GM23338 (cell line): ENCODE results near the gene HDAC10. TPM values are rescaled to one million over a fixed set of nuclear protein-coding genes. Genes with fewer than 3 reads are reported as not detected.
A peak's percentile ranks its signal among the peaks of the same experiment; 100 is the strongest.

Experiments used
- ATAC-seq: fragments of 200-7000 bp; cut with Tn5 transposase; 3 replicates; pipeline ENCODE4 v1.9.1; 2020
- DNase-seq: peaks from one replicate; pipeline ENCODE4 v3.0.0-alpha.2; 2015; ENCODE audit warnings: low spot score
- H2AFZ ChIP-seq: fragments of 200-600 bp; sonication (generic); 2 replicates; pipeline ENCODE4 v1.8.0; 2016; ENCODE audit warnings: antibody characterized with exemption, mild to moderate bottlenecking, moderate library complexity
- H3F3A ChIP-seq: fragments of 200-600 bp; sonication (generic); replicated peaks from 2 replicates; pipeline ENCODE4 v1.8.0; 2017; ENCODE audit warnings: antibody characterized with exemption, mixed run types, low read depth
- H3K27ac ChIP-seq: fragments of 200-600 bp; sonication (generic); 2 replicates; pipeline ENCODE4 v1.6.1; 2016; ENCODE audit warnings: low read depth
- H3K27me3 ChIP-seq: fragments of 200-600 bp; sonication (generic); 2 replicates; pipeline ENCODE4 v1.8.0; 2016; ENCODE audit warnings: mild to moderate bottlenecking, mixed run types, moderate library complexity; ENCODE audit not compliant: insufficient read depth
- H3K36me3 ChIP-seq: fragments of 200-600 bp; sonication (generic); 2 replicates; pipeline ENCODE4 v1.8.0; 2016; ENCODE audit warnings: mild to moderate bottlenecking; ENCODE audit not compliant: insufficient read depth
- H3K4me1 ChIP-seq: fragments of 200-600 bp; sonication (generic); 2 replicates; pipeline ENCODE4 v1.8.0; 2016; ENCODE audit warnings: mild to moderate bottlenecking, moderate library complexity; ENCODE audit not compliant: insufficient read depth
- H3K4me2 ChIP-seq: fragments of 200-600 bp; sonication (generic); 2 replicates; pipeline ENCODE4 v1.7.1; 2017; ENCODE audit warnings: mixed run types
- H3K4me3 ChIP-seq: fragments of 200-600 bp; sonication (generic); 2 replicates; pipeline ENCODE4 v1.6.1; 2016; ENCODE audit warnings: mixed run types
- H3K79me2 ChIP-seq: fragments of 200-600 bp; sonication (generic); replicated peaks from 2 replicates; pipeline ENCODE4 v1.8.0; 2017; ENCODE audit warnings: mild to moderate bottlenecking; ENCODE audit not compliant: insufficient read depth
- H3K9me2 ChIP-seq: fragments of 200-600 bp; sonication (generic); 2 replicates; pipeline ENCODE4 v1.8.0; 2017; ENCODE audit not compliant: insufficient read depth
- H4K20me1 ChIP-seq: fragments of 200-600 bp; sonication (generic); replicated peaks from 2 replicates; pipeline ENCODE4 v1.8.0; 2017; ENCODE audit warnings: mild to moderate bottlenecking; ENCODE audit not compliant: insufficient read depth
- H3K27ac Mint-ChIP-seq: 2 replicates; pipeline ENCODE4 v1.8.0; 2020; ENCODE audit warnings: inconsistent platforms, mild to moderate bottlenecking, moderate library complexity, mixed read lengths
- H3K27me3 Mint-ChIP-seq: 3 replicates; pipeline ENCODE4 v1.8.0; 2022; ENCODE audit warnings: low read depth, mild to moderate bottlenecking, moderate library complexity, mixed read lengths, inconsistent platforms; ENCODE audit not compliant: insufficient read depth, poor library complexity
- H3K36me3 Mint-ChIP-seq: 3 replicates; pipeline ENCODE4 v1.8.0; 2021; ENCODE audit warnings: low read depth, mild to moderate bottlenecking, inconsistent platforms, moderate library complexity, mixed read lengths
- H3K4me1 Mint-ChIP-seq: 3 replicates; pipeline ENCODE4 v1.8.0; 2020; ENCODE audit warnings: mild to moderate bottlenecking, inconsistent platforms, mixed read lengths
- H3K4me3 Mint-ChIP-seq: 3 replicates; pipeline ENCODE4 v1.8.0; 2021; ENCODE audit warnings: moderate library complexity, mild to moderate bottlenecking, inconsistent platforms, mixed read lengths
- H3K9me3 Mint-ChIP-seq: 3 replicates; pipeline ENCODE4 v1.8.0; 2020; ENCODE audit warnings: moderate library complexity, mild to moderate bottlenecking, inconsistent platforms, mixed read lengths
- CREB1 ChIP-seq: fragments of 250-450 bp; sonication (Bioruptor Pico); IDR thresholded peaks from 2 replicates; pipeline ENCODE4 v1.5.0; 2020; ENCODE audit warnings: low read depth, mild to moderate bottlenecking, moderate library complexity
- EZH2 ChIP-seq: fragments of 200-600 bp; sonication (generic); IDR thresholded peaks from one replicate; pipeline ENCODE4 v1.8.0; 2017; ENCODE audit warnings: antibody characterized with exemption, mild to moderate bottlenecking, low read depth; ENCODE audit not compliant: unreplicated experiment
- EZH2phosphoT487 ChIP-seq: fragments of 200-600 bp; sonication (generic); IDR thresholded peaks from one replicate; pipeline ENCODE4 v1.8.1; 2018; ENCODE audit warnings: antibody characterized with exemption; ENCODE audit not compliant: unreplicated experiment
- JUNB ChIP-seq: IDR thresholded peaks from one replicate; pipeline ENCODE4 v1.6.1; 2016; ENCODE audit warnings: antibody characterized with exemption; ENCODE audit not compliant: unreplicated experiment
- NANOG ChIP-seq: IDR thresholded peaks from 2 replicates; pipeline ENCODE4 v1.6.1; 2016; ENCODE audit warnings: antibody characterized with exemption, borderline replicate concordance
- POLR2AphosphoS5 ChIP-seq: IDR thresholded peaks from 2 replicates; pipeline ENCODE4 v1.6.1; 2016; ENCODE audit warnings: antibody characterized with exemption, low read depth
- REST ChIP-seq: IDR thresholded peaks from one replicate; pipeline ENCODE4 v1.6.1; 2018; ENCODE audit warnings: antibody characterized with exemption; ENCODE audit not compliant: unreplicated experiment
- STAT1 ChIP-seq: IDR thresholded peaks from one replicate; pipeline ENCODE4 v1.6.1; 2016; ENCODE audit warnings: antibody characterized with exemption; ENCODE audit not compliant: unreplicated experiment
- ZNF114 ChIP-seq: fragments of 250-450 bp; sonication (Bioruptor Pico); IDR thresholded peaks from 2 replicates; pipeline ENCODE4 v1.5.0; 2020; ENCODE audit warnings: mild to moderate bottlenecking, moderate library complexity
- polyA plus RNA-seq: library from polyadenylated mRNA; unstranded; fragments of >200 nt; fragmentation: Nextera tagmentation; extraction: Ambion mirVana; gene quantifications from 2 replicates; pipeline ENCODE4 v1.2.1, GENCODE V29; 2016
- total RNA-seq: library from RNA; depleted of rRNA; stranded (reverse); fragments of >200 nt; shearing (Covaris generic); gene quantifications from 2 replicates; pipeline ENCODE4 v1.2.3, GENCODE V29; 2014
- TF ChIP-seq, protein P1 (sequence below), 2 experiments: fragments of 200-600 bp in 1 of 2; sonication (generic) in 1 of 2; conservative IDR thresholded peaks; 2 replicates each; pipeline versions ENCODE4 v1.5.1 to v1.6.1; 2016 to 2017; ENCODE audit warnings: antibody characterized with exemption in 2 of 2, low read depth in 2 of 2, mild to moderate bottlenecking in 2 of 2, moderate library complexity in 1 of 2
- TF ChIP-seq, protein P2 (sequence below): IDR thresholded peaks from 2 replicates; pipeline ENCODE4 v1.6.1; 2016; ENCODE audit warnings: antibody characterized with exemption

The HDAC10 gene
- total and polyA plus RNA-seq, 2 experiments from 2014 or later, result 4.1 to 41.9 TPM

- Mint-ChIP-seq H3K9me3 (no peaks in the 10 kb centered on the region; the same call in 2 of the 3 replicates), H3K4me3 (no peak overlapping the region), H3K27me3 (peaks cover 9% of the 10 kb centered on the region), H3K36me3 (peaks cover 46% of the 10 kb centered on the region), H3K4me1 (peaks cover 2% of the 10 kb centered on the region; the same call in 1 of the 3 replicates), H3K27ac (no peak overlapping the region)
- H3K4me1 ChIP-seq, result no peaks in the 10 kb centered on the region
- 0 out of 2 replicates have a peak, but pooled peaks cover 7% of the 10 kb centered on the region for H3K36me3 ChIP-seq
- peak; percentile 64 for ATAC-seq
- no peak overlapping the region for H3K27ac ChIP-seq
- DNase-seq, result peak; percentile 75
- no peaks in the 10 kb centered on the region for H3K9me2 ChIP-seq
- no peaks in the 10 kb centered on the region for H3K27me3 ChIP-seq
- H4K20me1 ChIP-seq, result peaks cover 16% of the 10 kb centered on the region
- peaks cover 17% of the 10 kb centered on the region; the same call in 1 of the 2 replicates for H3K79me2 ChIP-seq
- H3K4me2 ChIP-seq, result no peak overlapping the region
- no peaks in the 10 kb centered on the region for H3F3A ChIP-seq
- H3K4me3 ChIP-seq, result no peak overlapping the region
- H2AFZ ChIP-seq, result no peak overlapping the region
- no peak for TF ChIP-seq EZH2phosphoT487
- TF ChIP-seq, protein P1, sequence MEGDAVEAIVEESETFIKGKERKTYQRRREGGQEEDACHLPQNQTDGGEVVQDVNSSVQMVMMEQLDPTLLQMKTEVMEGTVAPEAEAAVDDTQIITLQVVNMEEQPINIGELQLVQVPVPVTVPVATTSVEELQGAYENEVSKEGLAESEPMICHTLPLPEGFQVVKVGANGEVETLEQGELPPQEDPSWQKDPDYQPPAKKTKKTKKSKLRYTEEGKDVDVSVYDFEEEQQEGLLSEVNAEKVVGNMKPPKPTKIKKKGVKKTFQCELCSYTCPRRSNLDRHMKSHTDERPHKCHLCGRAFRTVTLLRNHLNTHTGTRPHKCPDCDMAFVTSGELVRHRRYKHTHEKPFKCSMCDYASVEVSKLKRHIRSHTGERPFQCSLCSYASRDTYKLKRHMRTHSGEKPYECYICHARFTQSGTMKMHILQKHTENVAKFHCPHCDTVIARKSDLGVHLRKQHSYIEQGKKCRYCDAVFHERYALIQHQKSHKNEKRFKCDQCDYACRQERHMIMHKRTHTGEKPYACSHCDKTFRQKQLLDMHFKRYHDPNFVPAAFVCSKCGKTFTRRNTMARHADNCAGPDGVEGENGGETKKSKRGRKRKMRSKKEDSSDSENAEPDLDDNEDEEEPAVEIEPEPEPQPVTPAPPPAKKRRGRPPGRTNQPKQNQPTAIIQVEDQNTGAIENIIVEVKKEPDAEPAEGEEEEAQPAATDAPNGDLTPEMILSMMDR (conservative IDR thresholded peaks at IDR 0.05; ENCODE audit: low read depth in 2 of 2), result peak; percentile 83 to 85
Measured at GRCh38 chr22:50209893-50210292, 41.2 kb downstream of the HDAC10 start.

DNA sequence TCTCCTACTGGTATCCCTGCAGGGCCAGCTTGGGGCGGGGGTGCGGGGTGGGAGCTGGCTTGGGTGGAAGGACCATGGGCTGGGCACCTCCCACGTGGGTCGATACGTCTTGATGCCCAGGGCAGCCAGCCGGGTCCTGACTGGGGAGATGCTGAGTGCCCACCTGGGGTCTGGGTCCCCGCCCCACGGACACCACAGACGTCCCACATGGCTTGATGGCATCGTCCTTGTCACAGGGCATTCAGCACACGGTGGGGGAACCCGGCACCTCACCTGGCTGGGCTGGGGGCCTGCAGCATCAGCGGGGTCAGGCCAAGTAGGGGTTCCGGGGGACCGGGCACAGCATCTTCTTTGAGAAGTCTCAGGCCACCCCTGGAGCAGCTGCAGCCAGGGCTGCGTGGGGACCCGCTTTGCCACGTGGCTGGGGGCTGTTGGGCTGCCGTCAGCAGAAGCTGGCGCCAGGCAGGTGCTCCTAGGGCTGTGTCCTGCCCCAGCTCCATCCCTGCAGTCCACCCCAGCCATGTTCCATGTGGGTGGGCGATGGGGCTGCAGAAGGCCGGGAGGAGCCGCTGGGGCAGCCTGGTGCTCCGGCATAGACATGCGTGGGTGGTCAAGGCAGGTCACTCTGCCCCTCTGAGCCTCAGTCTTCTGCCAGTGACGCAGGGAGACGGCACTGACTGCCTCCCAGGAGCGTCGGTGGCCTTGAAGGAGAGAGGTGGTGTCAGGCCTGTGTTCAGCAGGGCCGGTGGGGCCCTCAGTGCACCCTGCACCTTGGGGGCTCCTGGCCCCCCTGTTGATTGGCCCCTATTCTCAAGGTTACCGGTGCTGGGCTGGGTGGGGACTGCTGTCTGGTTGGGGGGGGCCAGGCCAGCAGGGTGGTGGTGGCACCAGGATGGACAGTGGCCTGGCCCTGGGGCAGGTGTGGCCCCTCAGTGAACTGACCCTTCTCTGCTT lies 41.8 kb downstream of the HDAC10 start:
- H3K4me1 ChIP-seq, result no peaks in the 10 kb centered on the region
- H3K36me3 ChIP-seq, result 0 out of 2 replicates have a peak, but pooled peaks cover 7% of the 10 kb centered on the region
- ATAC-seq (no peak; the same call in 1 of the 3 replicates), DNase-seq (no peak)
- no peak overlapping the region for H3K4me2 ChIP-seq
- H3K36me3 Mint-ChIP-seq, result peaks cover 44% of the 10 kb centered on the region
- no peak overlapping the region for H3K27ac ChIP-seq
- H3K27ac Mint-ChIP-seq, result no peak overlapping the region
- H3K79me2 ChIP-seq, result peaks cover 15% of the 10 kb centered on the region; the same call in 1 of the 2 replicates
- H4K20me1 ChIP-seq, result peaks cover 15% of the 10 kb centered on the region
- H3K27me3 ChIP-seq, result no peaks in the 10 kb centered on the region
- no peaks in the 10 kb centered on the region for H3K9me2 ChIP-seq
- H3F3A ChIP-seq, result no peaks in the 10 kb centered on the region
- H3K4me1 Mint-ChIP-seq, result 0 out of 3 replicates have a peak, but pooled peaks cover 2% of the 10 kb centered on the region
- no peak overlapping the region for H2AFZ ChIP-seq
- H3K9me3 Mint-ChIP-seq, result no peaks in the 10 kb centered on the region; the same call in 2 of the 3 replicates
- H3K27me3 Mint-ChIP-seq, result peaks cover 9% of the 10 kb centered on the region
- H3K4me3 ChIP-seq, result no peak overlapping the region
- no peak overlapping the region for H3K4me3 Mint-ChIP-seq
- TF ChIP-seq REST (no peak), CREB1 (CRISPR knock-in tag) (no peak), STAT1 (no peak), ZNF114 (no peak), JUNB (no peak), NANOG (no peak), EZH2phosphoT487 (no peak), POLR2AphosphoS5 (no peak), EZH2 (no peak)
- TF ChIP-seq, protein P2, sequence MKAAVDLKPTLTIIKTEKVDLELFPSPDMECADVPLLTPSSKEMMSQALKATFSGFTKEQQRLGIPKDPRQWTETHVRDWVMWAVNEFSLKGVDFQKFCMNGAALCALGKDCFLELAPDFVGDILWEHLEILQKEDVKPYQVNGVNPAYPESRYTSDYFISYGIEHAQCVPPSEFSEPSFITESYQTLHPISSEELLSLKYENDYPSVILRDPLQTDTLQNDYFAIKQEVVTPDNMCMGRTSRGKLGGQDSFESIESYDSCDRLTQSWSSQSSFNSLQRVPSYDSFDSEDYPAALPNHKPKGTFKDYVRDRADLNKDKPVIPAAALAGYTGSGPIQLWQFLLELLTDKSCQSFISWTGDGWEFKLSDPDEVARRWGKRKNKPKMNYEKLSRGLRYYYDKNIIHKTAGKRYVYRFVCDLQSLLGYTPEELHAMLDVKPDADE, result no peak
- TF ChIP-seq, protein P1 (conservative IDR thresholded peaks at IDR 0.05; ENCODE audit: low read depth in 2 of 2), result no peak
